HG03039 (cell line): ENCODE results near the gene SCUBE3.

Source experiments
- ATAC-seq: cut with Tn5 transposase; IDR thresholded peaks from one replicate; pipeline ENCODE4 v1.9.1; 2021; ENCODE audit warnings: mild to moderate bottlenecking, moderate library complexity; ENCODE audit not compliant: unreplicated experiment

SCUBE3 gene

GRCh38 chr6:35237476-35237875, 23.7 kb downstream of the SCUBE3 start:
- ATAC-seq, result no peak

- ATAC-seq, result no peak
Observed at GRCh38 chr6:35238843-35239289, 25.1 kb downstream of the SCUBE3 start.

DNA sequence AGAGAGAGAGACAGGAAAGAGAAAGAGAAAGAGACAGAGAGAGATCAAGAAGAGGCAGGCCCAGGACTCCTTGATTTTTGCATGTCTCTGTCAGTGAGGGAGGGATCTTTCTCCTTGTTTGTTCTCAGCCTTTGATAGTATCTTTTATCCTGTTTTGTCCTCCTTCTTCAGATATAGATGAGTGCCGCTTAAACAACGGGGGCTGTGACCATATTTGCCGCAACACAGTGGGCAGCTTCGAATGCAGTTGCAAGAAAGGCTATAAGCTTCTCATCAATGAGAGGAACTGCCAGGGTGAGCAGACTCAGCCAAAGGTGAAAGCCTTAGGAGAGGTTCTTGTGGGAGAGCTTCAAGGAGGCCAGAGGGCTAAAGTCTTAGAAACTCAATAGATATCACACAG, 25.8 kb downstream of the SCUBE3 start:
- ATAC-seq, result no peak

DNA sequence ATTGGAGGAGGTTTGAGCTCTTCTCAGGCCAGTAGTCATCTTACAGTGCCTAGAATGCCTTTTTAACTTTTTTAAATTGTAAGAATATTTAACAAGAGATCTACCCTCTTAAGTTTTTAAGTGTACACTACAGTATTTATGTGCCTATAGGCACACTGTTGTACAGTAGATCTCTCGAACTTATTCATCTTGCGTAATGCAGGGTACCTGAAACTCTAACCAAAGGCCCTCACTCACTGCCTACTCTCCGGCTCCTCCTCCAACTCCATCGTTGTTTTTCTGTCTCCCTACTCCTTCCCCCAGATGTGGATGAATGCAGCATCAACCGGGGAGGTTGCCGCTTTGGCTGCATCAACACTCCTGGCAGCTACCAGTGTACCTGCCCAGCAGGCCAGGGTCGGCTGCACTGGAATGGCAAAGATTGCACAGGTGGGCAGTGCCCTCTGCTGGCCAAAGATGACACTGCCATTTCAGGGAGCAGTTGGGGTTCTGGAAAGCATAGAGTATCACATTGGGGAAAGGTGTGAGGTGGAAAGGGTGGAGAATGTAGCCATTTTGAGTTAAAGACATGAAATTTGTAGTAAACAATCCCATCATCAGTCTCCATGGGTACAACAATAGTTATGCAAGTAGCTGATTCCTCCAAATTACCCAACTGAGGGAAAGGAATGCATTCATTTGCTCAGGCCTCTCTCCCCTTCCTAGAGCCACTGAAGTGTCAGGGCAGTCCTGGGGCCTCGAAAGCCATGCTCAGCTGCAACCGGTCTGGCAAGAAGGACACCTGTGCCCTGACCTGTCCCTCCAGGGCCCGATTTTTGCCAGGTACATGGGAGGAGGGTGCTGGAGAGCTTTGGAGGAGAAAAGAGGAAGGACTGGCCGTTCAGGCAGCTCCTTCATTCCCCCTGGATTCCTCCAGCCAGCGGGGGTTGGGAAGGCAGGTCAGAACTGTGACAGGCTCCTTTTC, 27.4 kb downstream of the SCUBE3 start:
- ATAC-seq, result no peak

GRCh38 chr6:35242486-35242885, 28.7 kb downstream of the SCUBE3 start:
- ATAC-seq, result no peak

DNA sequence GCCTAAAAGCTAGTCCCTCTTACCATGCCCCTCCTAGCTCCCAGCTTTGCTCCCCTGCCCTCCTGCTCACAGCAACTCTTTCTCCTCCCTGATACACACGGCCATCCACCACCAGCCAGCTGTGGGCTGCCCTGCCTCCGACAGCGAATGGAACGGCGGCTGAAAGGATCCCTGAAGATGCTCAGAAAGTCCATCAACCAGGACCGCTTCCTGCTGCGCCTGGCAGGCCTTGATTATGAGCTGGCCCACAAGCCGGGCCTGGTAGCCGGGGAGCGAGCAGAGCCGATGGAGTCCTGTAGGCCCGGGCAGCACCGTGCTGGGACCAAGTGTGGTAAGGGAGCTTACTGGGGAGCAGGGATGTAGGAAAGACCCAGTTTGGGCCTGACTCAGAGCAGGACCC, 29.1 kb downstream of the SCUBE3 start:
- ATAC-seq, result no peak

- no peak for ATAC-seq
Observed at GRCh38 chr6:35243386-35243958, 29.7 kb downstream of the SCUBE3 start.

DNA sequence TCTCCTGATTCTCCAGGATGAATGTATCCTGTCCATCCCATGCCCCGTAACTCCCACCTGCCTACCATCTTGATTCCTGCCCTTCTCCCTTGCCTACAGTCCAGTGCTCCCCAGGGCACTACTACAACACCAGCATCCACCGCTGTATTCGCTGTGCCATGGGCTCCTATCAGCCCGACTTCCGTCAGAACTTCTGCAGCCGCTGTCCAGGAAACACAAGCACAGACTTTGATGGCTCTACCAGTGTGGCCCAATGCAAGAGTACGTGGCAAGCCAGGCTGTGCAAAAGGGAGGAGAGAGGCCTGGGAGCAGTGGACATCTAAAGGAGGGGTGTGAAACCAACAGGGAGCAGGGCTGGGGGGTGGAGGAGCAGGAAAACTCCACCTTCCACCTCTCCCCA, 30.8 kb downstream of the SCUBE3 start:
- ATAC-seq, result no peak

DNA sequence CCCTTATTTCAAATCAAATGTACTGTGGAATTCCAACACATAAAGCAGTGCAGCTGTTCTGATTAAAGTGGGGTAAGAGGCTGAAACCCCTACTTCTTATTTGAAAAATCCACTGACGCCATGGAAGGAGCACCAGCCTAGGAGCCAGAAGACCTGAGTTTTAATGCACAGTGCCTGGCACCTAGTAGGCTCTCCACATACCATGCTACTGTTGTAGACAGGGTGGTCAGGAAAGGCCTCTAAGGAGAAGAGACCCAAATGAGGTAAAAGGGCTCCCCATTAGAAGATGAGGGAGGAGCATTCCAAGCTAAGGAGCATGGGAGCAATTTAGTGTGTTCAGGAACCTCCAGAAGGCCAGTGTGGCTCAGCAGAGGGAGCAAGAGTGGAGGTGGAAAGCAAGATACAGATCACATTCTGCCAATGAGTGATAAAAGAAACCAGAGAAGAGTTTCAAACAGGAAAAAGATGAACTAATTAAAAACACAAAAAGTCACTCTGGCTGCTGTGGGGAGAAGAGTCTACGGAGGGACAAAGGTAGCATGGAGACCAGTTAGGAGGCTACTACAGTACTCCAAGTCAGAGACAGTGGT, 34.0 kb downstream of the SCUBE3 start:
- no peak for ATAC-seq

DNA sequence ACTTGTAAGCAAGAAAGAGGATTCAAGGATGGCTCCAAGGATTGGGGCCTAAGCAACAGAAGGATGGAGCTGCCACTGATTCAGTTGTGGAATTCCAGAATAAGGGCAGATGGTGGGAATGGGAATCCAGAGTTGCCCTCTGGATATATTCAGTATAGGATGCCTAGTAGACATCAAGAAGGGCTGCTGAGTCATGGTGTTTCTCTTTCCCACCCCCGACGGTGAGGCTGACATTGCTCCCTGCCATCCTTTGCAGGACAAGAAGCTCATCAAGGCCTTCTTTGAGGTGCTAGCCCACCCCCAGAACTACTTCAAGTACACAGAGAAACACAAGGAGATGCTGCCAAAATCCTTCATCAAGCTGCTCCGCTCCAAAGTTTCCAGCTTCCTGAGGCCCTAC, 34.5 kb downstream of the SCUBE3 start:
- no peak for ATAC-seq

DNA sequence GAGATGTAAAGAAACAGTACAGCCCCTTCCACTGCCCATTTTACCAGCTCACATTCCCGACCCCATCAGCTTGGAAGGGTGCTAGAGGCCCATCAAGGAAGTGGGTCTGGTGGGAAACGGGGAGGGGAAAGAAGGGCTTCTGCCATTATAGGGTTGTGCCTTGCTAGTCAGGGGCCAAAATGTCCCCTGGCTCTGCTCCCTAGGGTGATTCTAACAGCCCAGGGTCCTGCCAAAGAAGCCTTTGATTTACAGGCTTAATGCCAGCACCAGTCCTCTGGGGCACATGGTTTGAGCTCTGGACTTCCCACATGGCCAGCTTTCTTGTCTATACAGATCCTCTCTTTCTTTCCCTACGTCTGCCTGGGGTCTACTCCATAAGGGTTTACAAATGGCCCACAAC, 35.2 kb downstream of the SCUBE3 start:
- no peak for ATAC-seq

DNA sequence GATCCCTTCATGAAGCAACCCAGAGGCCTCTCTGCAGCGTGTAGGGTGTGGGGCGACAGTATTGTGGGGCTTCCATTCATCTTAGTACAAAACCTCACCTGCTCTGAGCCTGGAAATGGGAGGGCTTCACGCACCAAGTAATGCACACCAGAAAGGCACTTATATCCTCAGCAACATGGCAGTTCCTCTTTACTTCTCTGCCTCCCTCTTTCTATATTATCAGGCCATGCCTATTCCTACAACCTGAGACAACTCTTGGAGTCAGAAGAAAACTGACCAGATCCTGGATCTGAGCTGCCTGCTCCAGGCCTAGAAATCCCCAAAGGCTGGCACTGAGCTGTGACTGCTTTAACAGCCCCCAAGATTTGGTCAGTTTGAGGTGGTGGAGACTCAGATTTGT, 38.2 kb downstream of the SCUBE3 start:
- ATAC-seq, result no peak

GRCh38 chr6:35253249-35253648, 39.5 kb downstream of the SCUBE3 start:
- no peak for ATAC-seq

- no peak for ATAC-seq
Observed at GRCh38 chr6:35258336-35258735, 44.6 kb downstream of the SCUBE3 start.

GRCh38 chr6:35258858-35259193, 45.1 kb downstream of the SCUBE3 start:
- no peak for ATAC-seq

- peak; percentile 71 for ATAC-seq
Observed at GRCh38 chr6:35259194-35259947, 45.6 kb downstream of the SCUBE3 start, which contains the start of gene ZNF76. TSS of gene ZNF76 (plus strand) at chr6:35259735. CDS start at chr6:35281152, 21,417 bp downstream.

- peak; percentile 39 for ATAC-seq
Observed at GRCh38 chr6:35259948-35260590, 46.3 kb downstream of the SCUBE3 start.

GRCh38 chr6:35260591-35261570, 47.1 kb downstream of the SCUBE3 start:
- ATAC-seq, result no peak

DNA sequence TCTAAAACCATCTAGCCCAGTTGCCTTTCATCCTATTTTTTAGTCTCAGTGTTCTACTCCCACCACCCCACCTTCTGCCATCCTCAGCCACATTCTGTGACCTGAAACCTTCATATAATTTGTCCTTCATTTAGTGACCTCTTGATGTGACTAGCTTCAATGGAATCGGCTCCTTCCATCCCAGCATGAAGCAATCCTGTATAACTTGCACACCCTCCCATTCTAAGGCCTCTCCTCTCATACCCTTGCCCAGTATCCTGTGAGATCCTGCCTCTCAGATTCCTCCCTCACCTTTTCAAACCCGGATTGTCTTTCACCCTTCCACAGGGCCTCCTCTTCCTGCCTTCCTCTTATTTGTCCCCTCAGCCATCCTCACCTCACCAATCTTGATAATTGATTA, 48.8 kb downstream of the SCUBE3 start:
- ATAC-seq, result no peak
